Left lobe of liver (tissue), 2 donors: ENCODE results near the gene TRPM5. TPM values are rescaled to one million over a fixed set of nuclear protein-coding genes. Genes with fewer than 3 reads are reported as not detected.
"Not testable (repeated sequence)": the region's sequence is repeated elsewhere in the genome, so short reads cannot be mapped to it uniquely, and the experiment has no call there.

ENCODE experiments used
- ATAC-seq: fragments of 200-7000 bp; cut with Tn5 transposase; one replicate; pipeline ENCODE4 v1.9.1; 2020; ENCODE audit warnings: mild to moderate bottlenecking, moderate library complexity
- DNase-seq: peaks from one replicate; pipeline ENCODE4 v3.0.0-alpha.2; 2020; ENCODE audit warnings: low spot score
- total RNA-seq: library from RNA; stranded (reverse); gene quantifications from one replicate; pipeline ENCODE4 v1.2.1, GENCODE V29; 2021
- donor health status: DM: no; HTN: no; CAD: no; lungs with moderate emphysema.
- donor health status: DM: no; HTN: yes; CAD: no.

The TRPM5 gene, protein sequence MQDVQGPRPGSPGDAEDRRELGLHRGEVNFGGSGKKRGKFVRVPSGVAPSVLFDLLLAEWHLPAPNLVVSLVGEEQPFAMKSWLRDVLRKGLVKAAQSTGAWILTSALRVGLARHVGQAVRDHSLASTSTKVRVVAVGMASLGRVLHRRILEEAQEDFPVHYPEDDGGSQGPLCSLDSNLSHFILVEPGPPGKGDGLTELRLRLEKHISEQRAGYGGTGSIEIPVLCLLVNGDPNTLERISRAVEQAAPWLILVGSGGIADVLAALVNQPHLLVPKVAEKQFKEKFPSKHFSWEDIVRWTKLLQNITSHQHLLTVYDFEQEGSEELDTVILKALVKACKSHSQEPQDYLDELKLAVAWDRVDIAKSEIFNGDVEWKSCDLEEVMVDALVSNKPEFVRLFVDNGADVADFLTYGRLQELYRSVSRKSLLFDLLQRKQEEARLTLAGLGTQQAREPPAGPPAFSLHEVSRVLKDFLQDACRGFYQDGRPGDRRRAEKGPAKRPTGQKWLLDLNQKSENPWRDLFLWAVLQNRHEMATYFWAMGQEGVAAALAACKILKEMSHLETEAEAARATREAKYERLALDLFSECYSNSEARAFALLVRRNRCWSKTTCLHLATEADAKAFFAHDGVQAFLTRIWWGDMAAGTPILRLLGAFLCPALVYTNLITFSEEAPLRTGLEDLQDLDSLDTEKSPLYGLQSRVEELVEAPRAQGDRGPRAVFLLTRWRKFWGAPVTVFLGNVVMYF (N-terminal part only)
- not detected for total RNA-seq

DNA sequence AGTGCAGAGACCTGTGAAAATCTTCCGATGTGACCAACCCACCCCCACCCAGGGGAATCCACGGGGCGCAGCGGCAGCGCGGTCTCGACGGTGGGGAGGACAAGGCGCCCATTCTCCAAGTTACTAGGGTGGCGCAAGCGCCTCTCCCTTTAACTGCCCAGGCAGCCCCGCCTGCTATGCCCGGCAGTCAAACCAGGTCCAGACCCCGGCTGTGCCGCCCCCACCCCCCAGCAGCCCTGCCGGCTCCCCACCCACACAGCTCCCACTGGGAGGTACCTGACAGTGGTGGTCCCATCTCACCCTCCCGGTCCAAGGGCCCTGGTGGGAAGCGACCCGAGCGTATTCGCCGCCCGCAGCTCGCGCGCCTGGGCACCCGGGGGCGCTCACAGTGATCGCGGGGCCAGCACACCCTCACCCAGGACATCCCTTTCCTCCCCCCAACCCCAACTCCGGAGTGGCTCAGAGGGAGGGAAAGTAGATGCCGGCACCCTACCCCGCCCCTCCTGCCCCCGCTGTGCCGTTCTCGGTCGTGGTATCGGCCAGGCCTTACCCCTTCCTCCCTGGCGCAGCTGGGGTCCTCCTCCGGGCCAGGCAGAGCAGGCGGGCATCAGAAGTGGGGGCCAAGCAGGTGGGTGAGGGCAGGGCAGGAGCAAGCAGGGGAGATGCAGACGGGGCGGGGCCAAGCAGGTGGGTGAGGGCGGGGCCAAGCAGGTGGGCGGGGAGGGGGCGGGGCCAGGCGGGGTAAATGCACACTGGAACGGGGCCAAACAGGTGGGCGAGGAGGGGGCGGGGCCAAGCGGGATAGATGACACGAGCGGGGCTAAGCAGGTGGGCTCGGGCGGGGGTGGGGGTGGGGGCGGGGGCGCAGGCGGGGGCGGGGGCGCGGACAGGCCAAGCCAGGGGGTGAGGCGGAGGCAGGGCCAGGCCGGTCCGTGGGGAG is at the start of gene TRPM5:
Gene TRPM5 (minus strand): TSS at position 634 of the 940 bp plus-strand sequence. CDS start 21,478 bp downstream, outside the sequence.
- ATAC-seq: no peak
- DNase-seq: no peak

DNA sequence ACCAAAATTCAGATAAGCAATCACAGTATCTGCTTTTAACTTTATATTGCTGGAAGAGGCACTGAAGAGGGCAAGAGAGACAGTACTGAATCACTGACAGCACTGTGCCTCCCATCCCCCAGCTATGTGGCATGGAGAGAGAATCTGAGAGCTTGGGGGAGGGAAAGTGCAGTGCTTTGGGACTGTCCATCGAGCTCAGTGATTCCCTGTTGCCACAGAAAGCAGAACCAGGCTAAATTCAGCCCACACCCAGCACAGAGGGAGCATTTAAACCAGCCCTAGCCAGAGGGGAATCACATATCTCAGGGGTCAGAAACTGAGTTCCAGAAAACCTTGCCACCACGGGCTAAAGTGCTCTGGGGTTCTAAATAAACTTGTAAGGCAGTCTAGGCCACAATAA is 44.8 kb upstream of the TRPM5 start:
- no peak for DNase-seq
- no peak for ATAC-seq

- no peak for ATAC-seq
These were observed 43.7 kb upstream of the TRPM5 start for GRCh38 chr11:2488004-2488403.

DNA sequence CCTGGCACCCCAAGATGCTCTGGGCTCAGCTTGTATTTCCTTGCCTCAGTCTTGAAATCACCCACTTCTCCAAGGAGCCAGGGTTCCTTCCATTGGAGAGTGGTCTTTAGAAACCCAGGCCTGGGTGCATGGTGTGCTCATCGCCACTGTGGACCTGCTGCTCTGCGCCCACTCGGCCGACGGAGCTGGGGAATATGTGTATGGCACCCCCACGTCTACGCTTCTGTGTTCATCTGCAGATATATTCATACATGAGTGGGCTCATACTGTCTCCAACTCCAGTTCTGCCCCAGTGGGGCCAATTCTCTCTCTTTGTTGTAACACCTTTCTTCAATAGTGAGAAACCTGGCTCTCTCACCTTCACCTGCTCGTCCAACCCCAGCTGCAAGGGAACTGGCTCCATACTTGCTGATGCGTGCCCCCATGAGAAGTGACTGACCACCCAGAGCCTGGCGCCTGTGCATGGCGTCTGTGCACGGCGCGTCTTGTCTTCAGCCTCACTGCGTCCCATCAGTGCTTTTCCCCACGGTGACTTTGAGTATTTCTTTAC is 40.3 kb upstream of the TRPM5 start:
- DNase-seq (no peak), ATAC-seq (no peak)

More at GRCh38 chr11:2488004-2488403, 43.7 kb upstream of the TRPM5 start:
- DNase-seq: no peak

DNA sequence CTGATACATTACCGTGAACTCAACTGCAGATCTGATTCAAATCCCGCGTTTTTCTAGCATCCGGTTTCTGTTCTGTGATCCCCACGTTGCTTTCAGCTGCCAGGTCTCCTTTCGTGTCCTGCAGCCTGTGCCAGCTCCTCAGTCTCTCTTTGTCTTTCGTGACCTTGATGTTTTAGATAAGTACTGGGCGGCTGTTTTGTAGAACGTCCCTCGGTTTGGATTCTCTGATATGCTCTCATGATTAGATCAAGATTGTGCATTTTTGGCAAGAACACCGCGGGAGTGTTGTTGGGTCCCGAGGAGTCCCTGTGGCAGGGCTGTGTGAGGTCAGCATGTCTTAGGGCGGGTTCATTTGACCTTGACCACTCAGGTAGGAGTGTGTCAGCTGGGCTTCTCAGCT is 39.1 kb upstream of the TRPM5 start:
- ATAC-seq (no peak), DNase-seq (no peak)

- DNase-seq (no peak), ATAC-seq (no peak)
These were observed 38.4 kb upstream of the TRPM5 start for GRCh38 chr11:2482745-2483144.

GRCh38 chr11:2482204-2482603 is 37.9 kb upstream of the TRPM5 start:
- ATAC-seq (no peak), DNase-seq (no peak)

DNA sequence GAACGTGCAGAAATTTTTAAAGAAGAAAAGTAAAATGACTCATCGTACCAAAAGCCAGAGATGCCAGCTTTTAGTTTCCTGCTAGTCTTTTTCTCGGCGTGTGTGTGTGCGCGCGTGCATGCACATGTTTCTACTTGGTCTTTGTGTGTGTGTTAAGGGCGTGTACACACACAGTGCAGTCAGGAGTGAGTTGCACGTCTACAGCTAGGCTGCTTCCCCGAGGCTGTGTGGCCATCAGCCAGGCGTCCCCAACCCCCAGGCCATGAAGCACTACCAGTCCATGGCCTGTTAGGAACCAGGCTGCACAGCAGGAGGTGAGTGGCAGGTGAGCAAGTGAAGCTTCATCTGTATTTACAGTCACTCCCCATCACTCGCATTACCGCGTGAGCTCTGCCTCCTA is 36.9 kb upstream of the TRPM5 start:
- ATAC-seq: no peak
- no peak for DNase-seq

DNA sequence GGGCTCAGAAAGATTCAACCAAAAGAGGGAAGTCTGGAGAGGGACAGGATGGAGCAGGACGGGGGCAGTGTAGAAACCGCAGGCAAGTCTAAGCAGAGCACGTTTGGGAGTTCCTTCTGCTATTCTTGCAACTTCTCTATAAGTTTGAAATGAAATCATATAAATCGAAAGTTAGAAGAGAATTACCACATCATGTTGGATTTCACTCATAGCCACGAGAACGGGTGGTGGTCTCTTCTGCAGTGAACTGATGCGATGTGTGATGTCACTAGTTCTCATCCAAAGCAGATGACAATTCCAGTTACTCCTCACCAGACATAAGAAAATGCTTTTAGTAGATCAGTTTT is 36.5 kb upstream of the TRPM5 start:
- DNase-seq (no peak), ATAC-seq (peak; percentile 38)

- ATAC-seq, DNase-seq: not testable (repeated sequence)
These were observed 36.0 kb upstream of the TRPM5 start for GRCh38 chr11:2480067-2480873.

DNA sequence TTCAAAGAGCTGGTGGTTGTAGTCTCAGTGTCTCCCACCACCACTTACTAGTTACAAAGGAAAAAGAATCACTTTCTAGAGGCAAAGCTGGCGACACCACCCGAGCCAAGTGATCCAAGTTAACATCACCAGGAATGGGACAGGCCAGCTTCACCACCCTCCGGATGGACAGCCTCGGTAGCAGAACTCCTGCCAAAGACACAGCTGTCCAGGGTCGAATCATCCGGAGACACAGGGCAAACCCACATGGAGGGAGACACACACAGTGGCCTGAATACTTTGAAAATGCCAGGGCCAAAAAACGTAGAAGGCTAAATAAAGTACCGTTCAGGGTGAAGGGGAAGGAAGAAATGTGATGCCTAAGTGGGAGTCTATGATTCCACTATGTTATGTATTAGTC is 33.6 kb upstream of the TRPM5 start:
- no peak for DNase-seq
- ATAC-seq: no peak

DNA sequence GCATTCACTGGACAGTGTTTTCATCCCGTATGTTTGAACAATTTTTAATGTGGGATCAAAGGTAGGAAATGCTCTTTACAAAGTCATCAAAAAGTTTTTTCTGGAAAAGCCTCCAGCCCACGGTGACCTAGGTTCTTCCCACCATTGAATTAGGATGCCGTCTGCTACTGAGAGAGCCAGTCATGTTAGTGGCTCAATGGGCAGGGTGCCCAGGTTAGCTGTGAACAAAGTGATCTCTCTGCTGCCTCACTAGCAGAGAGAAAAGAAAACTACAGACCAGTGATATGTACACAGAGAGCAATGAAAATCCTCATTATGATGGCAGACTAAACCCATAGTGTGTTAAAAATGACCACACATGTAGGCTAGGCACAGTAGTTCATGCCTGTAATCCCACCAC is 32.9 kb upstream of the TRPM5 start:
- DNase-seq (no peak), ATAC-seq (no peak)

GRCh38 chr11:2475136-2475918 is 31.0 kb upstream of the TRPM5 start:
- ATAC-seq: no peak
- no peak for DNase-seq

DNA sequence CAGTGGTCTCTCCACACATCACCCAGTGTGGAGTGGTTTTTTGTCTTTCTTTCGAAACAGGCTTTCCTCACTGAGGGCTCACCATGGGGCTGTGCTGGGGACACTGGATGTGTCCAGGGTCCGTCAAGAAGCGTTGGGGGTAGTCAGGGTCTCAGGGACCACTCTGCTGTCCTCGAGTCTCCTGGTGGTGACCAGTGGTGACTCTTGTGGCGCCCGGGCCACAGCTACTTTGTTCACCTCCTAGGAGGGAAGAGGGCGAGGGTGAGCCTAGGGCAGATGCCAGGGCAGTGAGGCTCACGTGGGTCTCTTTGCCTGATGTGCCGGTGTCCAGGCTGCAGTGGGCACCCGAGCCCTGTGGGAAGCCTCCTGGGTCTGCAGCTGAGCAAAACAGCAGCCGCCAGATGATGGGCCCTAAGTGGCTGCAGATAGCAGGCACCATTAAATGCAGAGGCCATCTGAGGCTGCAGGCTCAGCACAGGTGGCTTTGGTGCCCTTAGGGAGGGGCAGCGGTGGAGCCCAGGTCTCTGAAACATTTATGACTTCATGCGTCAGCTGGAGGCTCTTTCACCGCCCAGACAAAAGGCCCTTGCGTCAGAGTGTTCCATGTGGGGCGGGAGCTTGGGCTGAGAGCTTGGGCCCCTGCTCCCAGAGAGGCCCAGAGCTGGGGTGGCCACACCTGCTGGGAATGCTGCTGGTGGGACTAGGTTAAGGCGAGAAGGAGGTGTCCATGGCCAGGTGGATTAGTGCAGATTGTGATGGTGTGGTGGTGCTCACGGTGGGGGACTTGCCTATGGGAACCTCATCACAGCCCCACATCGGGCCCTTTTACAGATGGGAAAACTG is 30.0 kb upstream of the TRPM5 start:
- ATAC-seq (no peak), DNase-seq (no peak)

GRCh38 chr11:2473361-2474058 is 29.2 kb upstream of the TRPM5 start:
- no peak for DNase-seq
- ATAC-seq: no peak

GRCh38 chr11:2472428-2473186 is 28.3 kb upstream of the TRPM5 start:
- ATAC-seq: no peak
- no peak for DNase-seq

GRCh38 chr11:2471804-2472096 is 27.4 kb upstream of the TRPM5 start:
- ATAC-seq (no peak), DNase-seq (no peak)
